HS-27A (cell line): ENCODE results near the gene SPTB.
A peak's percentile ranks its signal among the peaks of the same experiment; 100 is the strongest.

Experiments used
- DNase-seq: peaks from one replicate; pipeline ENCODE4 v3.0.0-alpha.2; 2012; ENCODE audit warnings: low read depth, missing footprints

The SPTB gene

DNA sequence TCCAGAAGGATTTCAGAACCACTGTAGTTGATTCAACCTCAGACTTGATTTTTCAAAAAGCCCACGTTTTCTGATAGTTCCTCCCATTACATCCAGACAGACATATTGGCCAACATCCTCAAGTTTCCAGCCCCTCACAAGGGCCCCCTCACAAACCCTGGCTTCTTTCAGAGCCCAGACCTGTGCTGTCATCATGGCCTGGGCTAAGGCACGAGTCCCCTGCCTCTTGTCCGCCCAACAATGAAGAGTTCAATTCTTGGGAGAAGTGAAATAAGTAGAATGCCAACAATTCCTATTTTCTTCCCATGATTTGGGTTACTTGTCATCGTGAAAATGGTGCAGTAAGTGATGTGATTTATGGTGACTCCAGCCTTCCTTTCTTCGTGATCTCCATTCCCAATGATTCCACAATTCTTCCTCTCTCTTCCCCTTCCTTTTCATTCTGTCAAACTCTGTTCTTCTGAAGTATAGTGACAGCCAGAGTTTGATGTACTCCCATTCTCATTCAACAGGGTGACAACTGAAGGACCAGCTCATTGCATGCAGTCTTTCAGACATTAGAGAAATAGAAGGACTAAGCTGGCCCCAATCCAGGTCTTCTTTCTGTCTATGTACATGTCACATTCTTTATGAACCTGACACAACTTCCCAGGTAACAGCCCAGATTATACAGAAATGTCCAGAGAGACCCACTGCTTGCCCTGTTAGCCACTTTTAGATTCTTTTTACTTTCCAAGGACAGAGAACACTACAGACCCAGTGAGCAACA lies 29.2 kb downstream of the SPTB start:
- DNase-seq = no peak

GRCh38 chr14:64849940-64850339 lies 29.8 kb downstream of the SPTB start:
- DNase-seq = no peak

DNA sequence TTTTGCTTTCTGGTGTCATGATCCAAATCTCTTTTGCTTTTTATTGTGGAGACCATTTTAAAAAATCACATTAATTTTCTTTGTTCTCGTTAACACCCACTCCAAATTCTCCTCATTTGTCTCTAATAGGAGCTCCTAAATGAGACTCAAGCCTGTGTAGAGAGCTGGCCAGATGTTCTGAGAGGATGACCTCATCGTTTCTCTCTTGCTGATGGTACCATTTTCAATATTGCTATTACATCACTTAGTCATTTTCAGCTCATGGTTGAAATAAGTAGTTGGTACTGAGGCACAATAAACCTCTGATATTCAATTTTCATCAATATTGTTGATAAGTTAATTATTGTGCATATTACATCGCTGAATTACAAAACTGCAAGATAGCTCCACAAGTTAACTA lies 31.5 kb downstream of the SPTB start:
- no peak for DNase-seq

GRCh38 chr14:64846319-64846718 lies 33.4 kb downstream of the SPTB start:
- no peak for DNase-seq

- peak; percentile 23 for DNase-seq
Measured at GRCh38 chr14:64845878-64846277, 33.8 kb downstream of the SPTB start.

- no peak for DNase-seq
Measured at GRCh38 chr14:64844969-64845536, 34.7 kb downstream of the SPTB start.

DNA sequence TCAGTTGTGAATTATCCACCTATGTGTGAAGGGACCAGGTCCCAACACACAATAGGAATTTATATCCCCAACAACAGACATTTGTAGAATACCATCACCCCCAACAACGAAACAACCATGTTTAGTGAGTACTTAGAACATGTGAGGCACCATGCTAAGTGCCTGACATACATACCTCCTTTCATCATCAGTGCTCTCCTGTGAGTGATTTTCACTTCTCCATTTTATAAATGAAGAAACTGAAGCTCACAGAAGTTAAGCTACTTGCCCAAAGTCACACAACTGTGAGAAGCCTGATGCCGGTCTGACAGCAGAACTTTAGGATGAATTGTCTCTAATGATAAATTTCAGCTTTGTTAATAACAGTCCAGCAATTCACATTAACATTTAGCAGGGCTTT lies 35.4 kb downstream of the SPTB start:
- no peak for DNase-seq

- no peak for DNase-seq
Measured at GRCh38 chr14:64843548-64843947, 36.2 kb downstream of the SPTB start.

DNA sequence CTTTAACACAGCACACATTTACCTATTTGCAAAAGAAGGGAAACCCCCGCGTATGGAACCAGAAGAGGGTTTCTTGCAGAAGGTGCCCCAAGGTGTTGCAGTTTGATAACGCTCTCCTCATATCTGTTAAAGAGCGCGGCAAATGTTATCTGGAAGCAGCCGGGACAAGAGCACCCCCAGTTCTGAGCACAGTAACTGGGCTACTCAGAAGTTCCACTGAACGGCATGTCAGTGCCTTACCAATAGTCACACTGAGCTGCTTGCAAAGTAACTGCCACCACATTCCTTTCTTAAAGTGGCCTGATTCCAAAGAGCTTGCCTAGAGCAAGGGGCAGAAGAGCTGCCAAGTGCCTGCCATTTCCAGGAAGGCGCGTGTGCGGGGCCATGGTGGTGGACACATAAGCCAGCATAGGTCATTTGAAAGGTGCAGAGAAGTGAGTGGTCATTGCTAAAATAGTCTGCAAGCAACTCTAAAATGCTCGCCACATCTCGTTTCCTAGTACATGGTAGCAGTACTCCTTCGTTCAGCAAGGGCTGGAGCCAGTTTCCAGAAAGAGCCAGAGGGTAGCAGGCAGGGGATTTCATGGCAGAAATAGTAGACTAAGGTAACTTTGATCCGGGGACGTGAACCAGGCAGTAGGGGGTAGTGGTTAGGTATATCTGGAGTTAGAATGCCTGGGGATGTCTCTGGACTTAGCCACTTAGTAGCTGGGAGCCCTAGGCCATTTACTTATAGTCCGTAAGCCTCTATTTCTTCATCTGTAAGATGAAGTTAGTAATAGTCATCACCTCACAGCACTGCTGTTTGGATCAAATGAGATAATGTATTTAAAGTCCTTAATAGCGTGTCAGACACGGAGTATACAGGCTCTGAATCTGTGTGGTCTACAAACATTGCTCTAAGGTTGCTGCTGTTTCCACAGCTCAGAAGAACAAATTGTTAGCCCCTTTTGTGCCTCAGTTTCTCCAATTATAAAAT lies 37.6 kb downstream of the SPTB start:
- no peak for DNase-seq

- peak; percentile 41 for DNase-seq
Measured at GRCh38 chr14:64841121-64841651, 38.5 kb downstream of the SPTB start.

GRCh38 chr14:64838656-64839055 lies 41.1 kb downstream of the SPTB start:
- no peak for DNase-seq

DNA sequence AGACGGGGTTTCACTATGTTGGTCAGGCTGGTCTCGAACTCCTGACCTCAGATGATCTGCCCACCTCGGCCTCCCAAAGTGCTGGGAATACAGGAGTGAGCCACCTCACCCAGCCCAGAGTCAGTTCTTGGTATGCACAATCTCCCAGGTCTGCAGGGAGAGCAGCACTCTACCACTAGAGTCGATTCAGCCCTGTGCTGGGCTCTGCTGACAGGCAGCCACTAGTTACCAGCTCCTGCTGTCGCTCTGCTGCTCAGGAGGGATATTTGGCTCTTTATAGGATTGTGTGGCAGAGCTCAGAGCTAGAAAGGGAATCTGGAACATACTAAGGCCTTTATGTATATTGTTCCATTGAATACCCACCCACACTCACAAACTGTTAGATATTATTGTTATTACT lies 44.3 kb downstream of the SPTB start:
- DNase-seq = no peak

DNA sequence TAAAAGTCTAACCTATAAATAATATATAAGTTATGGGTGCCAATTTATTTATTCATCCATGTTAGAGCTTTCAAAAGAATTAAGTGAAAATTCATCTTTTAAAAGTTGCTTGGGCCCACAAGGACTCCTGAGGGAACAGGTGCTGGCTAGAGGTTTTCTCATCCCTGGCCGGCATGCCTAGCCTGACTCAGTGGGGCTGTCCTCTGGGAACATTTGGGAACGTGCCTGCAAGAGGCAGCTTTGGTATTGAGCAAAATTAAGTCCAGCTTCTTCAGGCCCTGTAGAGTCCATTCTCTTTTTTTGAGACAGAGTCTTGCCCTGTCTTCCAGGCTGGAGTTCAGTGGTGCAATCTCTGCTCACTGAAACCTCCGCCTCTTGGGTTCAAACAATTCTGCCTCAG lies 44.7 kb downstream of the SPTB start:
- DNase-seq = no peak

GRCh38 chr14:64831419-64831818 lies 48.3 kb downstream of the SPTB start:
- DNase-seq = no peak

DNA sequence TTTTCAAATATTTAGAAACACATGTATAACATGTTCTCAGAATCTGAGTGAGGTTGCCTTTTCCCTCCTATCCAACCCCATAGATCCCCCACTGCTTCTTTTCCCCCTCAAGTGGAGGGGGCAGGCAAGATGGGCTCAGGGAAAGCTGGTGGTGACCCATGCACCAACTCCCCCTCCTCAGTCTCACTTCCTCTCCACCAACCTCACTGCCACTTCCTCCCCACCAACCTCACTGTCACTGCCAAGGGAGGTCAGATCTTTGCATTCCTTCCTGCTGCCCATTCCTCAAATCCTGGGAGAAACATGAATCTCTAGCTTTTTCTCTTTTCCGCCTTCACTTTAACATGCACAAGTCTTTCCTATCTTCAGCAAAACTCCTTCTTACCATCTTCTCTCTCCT lies 48.7 kb downstream of the SPTB start:
- no peak for DNase-seq

DNA sequence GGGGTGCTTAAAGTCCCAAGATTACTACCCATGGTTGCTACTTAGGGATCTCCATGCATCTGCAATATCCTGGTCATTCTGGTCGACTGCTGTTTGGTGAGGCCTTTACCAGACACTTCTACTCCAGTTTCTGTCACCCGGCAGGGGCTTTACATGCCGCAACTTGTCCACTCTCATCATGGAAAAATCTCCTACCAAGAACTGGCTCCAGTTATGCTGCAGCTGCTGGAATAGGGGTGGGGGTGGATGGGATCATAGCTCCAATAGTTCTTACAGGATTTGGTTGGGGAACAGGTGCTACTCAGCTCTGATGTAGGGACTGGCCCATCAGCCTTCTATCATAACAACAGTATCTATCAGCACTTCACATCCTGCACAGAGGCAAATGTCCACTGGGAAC lies 51.6 kb downstream of the SPTB start:
- no peak for DNase-seq

DNA sequence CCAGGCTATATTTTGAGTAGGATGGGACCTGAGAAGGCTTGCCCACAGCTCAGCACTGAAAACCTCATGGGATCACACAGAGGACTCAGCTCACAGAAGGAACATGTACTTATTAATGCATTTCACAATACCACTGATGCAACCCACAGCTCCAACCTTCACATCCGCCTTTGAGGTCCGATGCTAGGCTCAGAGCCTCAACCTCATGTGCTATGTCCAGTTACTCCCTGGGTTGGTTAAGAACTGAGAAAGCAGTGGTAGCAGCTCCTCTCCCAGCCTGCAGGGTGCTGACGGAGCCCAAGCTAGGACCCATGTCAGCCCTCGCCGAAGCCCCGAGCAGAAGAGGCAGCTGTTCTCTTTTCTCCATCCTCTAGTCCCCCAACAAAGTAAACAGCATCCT lies 52.9 kb downstream of the SPTB start:
- no peak for DNase-seq

- no peak for DNase-seq
Measured at GRCh38 chr14:64826333-64826732, 53.4 kb downstream of the SPTB start.

DNA sequence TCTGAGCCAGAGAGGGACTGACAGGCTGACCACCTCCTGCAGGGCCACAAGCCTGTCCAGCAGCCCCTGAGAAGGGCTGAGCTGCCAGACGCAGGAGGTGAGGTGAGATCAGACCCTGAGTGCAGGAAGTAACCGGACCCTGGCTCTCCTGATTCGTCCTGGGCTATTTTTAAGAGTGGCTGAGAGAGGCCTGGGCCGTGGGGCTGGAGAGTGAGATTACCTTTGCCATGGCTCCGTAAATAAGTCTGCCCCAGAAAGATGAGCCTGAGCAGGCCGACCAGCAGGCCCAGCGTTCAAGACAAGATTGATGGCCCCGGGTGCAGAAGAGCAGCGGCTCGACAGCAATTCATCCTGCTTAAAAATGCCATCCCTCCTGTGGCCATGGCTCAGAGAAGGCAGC lies 54.2 kb downstream of the SPTB start:
- DNase-seq = no peak

DNA sequence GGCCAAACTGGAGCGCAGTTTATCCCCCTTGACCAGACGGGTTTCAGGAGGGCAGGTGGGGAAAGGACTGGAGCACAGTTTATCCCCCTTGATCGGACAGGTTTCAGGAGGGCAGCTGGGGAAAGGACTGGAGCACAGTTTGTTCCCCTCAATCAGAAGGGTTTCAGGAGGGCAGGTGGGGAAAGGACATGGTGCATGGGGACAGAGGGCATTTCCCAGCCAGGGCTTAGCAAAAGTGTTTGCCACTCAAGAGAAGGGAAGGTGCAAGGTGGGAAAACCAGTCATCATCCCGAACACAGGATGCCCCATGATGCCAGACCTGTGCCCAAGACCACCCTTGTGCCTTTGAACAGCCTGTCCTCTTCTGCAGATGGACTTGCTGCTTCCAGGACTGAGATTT lies 54.7 kb downstream of the SPTB start:
- DNase-seq = no peak

- no peak for DNase-seq
Measured at GRCh38 chr14:64824471-64824870, 55.2 kb downstream of the SPTB start.

DNA sequence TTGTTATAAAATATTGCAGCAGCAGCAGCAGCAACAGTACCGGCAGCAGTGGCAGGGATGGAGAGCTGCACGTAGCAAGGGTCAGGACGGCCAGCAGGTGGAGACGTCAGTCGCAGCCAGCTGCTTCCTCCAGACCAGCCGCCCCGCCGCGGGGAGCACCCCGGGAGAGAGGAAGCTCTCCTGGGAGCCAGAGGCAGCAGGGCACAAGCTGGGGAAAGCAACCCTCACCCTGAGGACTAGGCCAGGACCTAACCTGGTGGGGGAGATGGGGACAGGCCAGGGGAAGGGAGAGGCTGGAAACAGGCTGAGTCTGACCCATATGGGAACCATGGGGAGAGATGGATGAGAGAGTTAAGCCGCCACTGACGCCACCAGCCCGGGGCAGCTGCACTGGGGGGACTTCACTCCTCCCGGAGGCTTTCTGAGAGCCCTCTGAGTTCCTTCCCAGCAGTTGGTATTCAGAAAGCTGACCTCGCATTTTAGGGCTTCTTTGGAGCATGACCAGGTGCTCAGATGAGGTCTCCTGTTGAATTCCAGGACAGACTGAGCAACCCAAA lies 56.3 kb downstream of the SPTB start:
- DNase-seq = no peak
